Measurements from ENCODE around the gene NET1.
"Not testable (repeated sequence)": the region's sequence is repeated elsewhere in the genome, so short reads cannot be mapped to it uniquely, and the experiment has no call there.

The NET1 gene

GRCh38 chr10:5396556-5397300 lies 15.6 kb upstream of the NET1 start:
- DNase-seq (ENCODE audit: low spot score) = no peak

DNA sequence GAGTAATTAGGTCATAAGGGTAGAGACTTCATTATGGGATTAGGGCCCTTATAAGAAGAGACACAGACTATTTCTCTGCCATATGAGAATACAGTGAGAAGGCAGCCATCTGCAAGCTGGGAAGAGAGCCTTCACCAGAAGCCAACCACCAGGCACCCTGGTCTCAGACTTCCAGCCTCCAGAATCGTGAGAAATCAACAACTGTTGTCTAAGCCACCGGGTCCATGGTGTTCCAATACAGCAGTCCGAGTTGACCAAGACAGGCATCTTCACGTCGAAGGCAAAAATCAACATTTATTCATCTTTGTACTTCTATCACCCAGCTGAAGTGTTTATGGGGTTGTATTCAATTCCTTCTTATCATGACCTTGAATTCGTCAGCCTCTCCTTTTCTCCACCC lies 13.0 kb upstream of the NET1 start:
- DNase-seq (ENCODE audit: low spot score) = no peak

DNA sequence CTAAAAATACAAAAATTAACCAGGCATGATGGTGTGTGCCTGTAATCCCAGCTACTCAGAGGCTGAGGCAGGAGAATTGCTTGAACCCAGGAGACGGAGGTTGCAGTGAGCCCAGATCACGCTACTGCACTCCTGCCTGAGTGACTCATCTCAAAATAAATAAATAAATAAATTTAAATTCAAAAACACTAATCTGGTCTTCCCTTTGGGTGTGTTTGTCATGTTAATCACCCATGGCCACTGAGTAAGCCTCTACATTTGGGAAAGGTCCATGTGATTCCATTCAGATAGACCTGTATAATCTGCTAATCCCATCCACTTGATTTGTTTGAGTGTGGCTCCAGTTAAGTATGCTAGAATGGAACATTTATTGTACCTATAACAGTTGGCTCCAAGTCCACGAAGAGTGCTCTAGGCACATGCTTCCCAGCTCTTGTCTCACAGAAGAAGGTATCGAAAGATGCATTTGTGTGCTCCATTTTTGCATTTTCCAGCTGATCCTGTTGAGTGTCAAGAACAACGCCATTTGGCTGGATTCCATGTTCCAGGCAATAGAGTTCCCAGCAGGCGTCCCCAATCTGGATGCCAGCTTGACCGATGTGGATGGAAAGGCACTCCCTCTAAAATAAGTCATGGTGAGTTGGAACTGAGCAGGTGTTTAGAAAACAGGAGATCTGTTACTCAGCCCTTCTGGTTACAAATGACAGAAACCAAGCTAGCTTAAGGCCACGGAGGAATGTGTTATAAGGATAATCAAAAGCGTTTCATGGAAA lies 11.7 kb upstream of the NET1 start:
- no peak for DNase-seq (ENCODE audit: low spot score)

GRCh38 chr10:5402798-5403197 lies 9.6 kb upstream of the NET1 start:
- DNase-seq (ENCODE audit: low spot score) = no peak

DNA sequence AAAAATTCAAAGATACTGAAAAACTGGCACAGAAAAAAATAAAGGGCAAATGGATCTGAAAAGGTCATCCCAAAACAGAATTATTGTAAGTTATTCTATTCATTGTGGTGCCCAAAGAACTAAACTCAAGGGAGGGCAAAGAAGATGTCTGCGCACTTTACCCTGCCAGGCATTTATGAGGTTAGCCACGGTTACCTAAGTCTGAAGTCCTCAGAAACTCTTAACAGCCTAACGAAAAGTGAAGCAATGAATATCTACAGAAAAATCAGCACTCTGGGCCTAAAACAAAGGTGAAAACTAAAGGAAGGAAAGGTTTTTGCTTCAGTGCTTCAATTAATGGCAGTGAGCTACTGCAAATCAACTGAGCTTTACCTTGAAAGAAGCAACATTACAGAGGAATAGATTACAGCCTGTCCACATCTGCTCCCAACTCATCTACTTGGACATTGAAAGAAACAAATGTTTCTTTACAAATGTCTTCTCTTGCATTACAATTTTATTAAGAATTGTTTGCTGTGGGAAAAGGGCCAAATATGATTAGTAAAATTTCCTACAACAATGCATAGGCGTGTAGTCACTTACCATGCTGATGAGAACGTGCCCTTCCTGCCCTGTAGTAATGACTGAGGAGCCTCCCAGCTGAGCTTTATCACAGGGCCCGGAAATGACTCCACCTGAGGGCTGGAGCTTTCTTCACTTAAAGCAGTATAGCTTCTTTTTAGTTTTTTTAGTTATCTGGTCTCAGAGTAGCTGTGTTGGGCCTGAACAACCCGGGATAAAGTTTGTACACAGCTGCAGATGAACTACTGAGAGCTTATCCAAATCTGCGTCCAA lies 7.9 kb upstream of the NET1 start, which contains the start of gene TUBAL3:
TSS of gene TUBAL3 (minus strand) at position 621 of the 834 bp plus-strand sequence. CDS start at position 585, 36 bp downstream.
- DNase-seq (ENCODE audit: low spot score) = no peak

GRCh38 chr10:5406918-5407317 lies 5.4 kb upstream of the NET1 start:
- no peak for DNase-seq (ENCODE audit: low spot score)

DNA sequence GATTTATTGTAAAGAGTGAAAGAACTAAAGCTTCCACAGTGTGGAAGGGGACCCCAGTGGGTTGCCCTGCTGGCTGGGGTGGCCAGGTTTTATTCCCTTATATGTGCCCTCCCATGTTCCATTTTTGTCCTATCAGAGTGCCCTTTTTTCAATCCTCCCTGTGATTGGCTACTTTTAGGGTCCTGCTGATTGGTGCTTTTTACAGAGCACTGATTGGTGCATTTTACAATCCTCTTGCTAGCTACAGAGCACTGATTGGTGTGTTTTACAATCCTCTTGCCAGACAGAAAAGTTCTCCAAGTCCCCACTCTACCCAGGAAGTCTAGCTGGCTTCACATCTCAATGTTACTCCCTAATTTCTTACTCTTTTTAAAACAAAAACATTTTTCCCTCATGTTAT lies 1.6 kb upstream of the NET1 start:
- not testable (repeated sequence) for DNase-seq (ENCODE audit: low spot score)

- no peak for DNase-seq (ENCODE audit: low spot score)
These were observed 448 bp upstream of the NET1 start for GRCh38 chr10:5411941-5412276.

GRCh38 chr10:5413012-5413938 lies 918 bp downstream of the NET1 start:
- peak; percentile 55 for DNase-seq (ENCODE audit: low spot score)

DNA sequence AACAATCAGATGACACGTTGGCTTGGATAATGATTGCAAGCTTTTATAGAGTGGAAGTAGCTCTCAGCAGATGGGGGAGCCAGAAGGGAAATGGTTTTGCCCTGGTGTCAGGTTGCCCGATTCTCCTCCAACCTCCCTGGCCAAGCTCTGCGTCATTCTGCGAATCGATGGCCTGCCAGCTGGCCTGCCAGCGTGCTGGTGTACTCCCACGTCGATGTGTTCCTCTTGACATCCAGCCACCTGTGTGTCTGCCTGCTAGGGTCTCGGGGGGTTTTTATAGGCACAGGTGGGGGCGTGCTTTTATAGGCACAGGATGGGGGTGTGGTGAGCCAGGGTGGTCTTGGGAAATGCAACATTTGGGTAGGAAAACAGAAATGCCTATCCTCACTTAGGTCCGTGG lies 4.6 kb downstream of the NET1 start:
- DNase-seq (ENCODE audit: low spot score) = no peak

DNA sequence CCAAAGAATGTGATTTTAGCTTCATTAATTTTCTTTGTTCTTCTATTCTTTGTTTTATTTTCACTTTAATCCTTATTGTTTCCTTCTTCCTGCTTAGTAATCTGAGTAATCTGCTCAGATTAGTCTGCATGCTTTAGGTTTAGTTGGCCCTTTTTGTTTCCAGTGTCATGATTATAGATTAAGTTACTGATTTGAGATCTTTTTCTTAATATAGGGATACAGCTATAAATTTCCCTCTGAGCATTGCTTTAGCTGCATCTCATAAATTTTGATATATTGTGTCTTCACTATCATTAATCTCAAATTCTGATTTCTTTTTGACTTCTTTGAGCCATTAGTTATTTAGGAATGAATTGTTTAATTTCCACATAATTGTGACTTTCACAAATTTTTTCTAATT lies 6.2 kb downstream of the NET1 start:
- no peak for DNase-seq (ENCODE audit: low spot score)

- no peak for DNase-seq (ENCODE audit: low spot score)
These were observed 7.2 kb downstream of the NET1 start for GRCh38 chr10:5419466-5420094.

DNA sequence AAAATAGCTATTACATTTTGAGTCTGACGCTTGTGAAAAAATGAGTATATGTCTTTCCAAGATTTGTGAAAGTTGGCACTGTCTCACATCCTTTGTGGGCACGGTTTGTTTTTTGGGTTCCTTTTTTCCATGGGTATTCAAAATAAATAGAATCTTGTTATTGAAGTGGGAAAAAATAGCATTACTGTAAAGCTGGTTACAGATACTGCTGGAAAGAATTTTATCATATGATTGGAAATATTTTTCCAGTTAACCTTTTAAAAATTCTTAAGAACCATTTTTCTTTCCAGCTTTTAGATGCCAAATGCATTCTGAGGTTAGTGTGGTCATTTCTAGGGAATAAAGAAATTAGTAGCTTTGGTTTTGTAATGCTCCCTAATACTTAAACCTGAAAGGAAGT lies 11.4 kb downstream of the NET1 start:
- DNase-seq (ENCODE audit: low spot score) = no peak

- no peak for DNase-seq (ENCODE audit: low spot score)
These were observed 12.4 kb downstream of the NET1 start for GRCh38 chr10:5424751-5425150.

DNA sequence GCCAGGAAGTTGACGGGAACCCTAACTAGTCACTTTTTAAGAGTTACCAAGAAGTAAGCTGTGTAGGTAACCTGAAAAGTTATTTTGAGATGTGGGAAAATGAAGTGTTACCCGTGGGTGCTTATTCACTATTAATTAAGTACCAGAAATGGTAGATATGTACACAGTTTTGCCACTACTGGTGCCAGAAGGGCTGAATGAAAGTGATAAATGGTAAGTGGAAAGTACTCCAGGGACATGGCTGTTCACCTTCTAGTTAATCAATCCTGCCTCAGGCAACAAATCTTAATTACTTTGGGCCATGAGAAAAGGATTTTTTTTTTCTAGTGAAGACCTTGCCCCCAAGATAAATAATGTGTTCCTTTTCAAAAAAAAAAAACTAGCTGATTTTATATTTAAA lies 15.8 kb downstream of the NET1 start:
- DNase-seq (ENCODE audit: low spot score) = no peak

GRCh38 chr10:5433182-5433581 lies 20.8 kb downstream of the NET1 start:
- no peak for DNase-seq (ENCODE audit: low spot score)

DNA sequence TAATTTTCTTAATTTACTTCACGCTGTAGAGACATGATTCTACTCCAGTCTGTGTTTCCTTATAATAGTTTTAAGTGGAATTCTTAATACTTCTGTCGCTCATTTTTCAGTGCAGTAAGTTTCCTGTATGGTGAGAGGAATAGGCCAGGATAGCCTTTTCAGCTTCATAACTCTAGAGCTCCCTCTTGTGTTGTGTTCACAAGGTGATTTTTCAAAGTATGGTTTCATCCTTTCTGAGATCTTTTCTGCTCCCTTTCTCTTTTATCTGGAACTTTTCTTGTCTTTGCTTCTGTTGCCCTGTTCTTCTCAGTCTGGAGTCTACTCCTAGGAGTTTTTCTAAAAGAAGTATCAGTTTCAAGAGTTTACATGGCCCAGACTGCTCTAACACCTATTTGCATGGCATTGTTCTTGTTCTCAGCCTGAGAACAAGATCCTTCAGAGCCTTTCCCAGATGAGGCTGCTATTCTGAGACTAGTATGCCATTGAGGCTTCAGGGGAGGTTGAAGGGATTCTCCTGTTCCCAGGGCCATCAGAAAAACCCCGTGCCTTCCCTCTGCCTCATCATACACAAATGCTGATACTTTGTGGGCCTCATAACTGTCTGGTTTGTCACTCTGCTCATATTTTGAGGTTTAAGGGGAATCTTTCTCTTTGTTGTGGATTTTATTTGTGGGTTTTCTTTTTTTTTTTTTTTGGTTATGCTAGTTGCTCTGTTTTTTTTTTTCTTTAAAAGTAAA lies 21.8 kb downstream of the NET1 start:
- DNase-seq (ENCODE audit: low spot score) = peak; percentile 41

DNA sequence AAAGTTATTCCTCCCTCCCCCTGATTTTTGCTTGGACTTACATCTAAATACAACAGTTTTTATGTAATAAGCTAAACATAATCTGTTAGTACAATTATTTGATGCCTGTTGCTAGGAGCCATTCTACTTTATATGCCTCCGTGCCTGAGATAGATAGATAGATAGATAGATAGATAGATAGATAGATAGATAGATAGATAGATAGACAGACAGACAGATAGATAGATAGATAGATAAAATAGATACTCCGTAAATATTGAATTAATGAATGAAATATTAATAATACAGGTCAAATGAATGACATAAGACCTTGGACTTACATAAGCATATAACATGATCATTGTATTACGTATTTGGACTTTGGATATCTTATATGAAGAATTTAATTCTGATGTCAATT lies 23.0 kb downstream of the NET1 start:
- DNase-seq (ENCODE audit: low spot score) = no peak

DNA sequence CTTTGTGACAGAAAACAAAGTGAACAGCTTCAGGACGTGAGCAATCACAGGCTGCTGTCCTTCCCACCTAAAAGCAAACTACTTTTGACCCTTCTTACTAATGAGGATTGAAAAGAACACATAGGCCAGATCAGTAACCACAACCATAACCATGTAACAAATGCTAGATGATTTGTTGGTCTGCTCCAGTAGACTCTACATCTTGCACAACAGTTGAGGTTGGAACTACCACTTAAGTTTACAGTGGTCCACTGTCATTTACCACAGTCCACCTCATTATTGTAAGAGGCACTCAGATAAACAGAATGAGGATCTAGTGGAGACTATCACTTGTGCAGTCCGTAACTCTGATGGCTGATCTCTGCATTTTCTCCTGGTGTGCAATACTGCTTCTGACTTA lies 27.8 kb downstream of the NET1 start:
- no peak for DNase-seq (ENCODE audit: low spot score)

- no peak for DNase-seq (ENCODE audit: low spot score)
These were observed 28.7 kb downstream of the NET1 start for GRCh38 chr10:5441106-5441505.

Measured in hepatic stellate cell (primary cell).